ENCODE results near the gene ATM.
"Not testable (repeated sequence)": the region's sequence is repeated elsewhere in the genome, so short reads cannot be mapped to it uniquely, and the experiment has no call there.

The ATM gene

GRCh38 chr11:108345767-108346166 is 122.9 kb downstream of the ATM start:
- Histone ChIP-seq H3K4me1 (ENCODE audit: control insufficient read depth, insufficient read depth, low read length, poor library complexity, severe bottlenecking) (no peaks in the 10 kb centered on the region), H3K9me3 (ENCODE audit: control insufficient read depth, low read length) (no peaks in the 10 kb centered on the region), H3K27ac (ENCODE audit: insufficient read depth, low read length, poor library complexity, severe bottlenecking) (no peak overlapping the region), H3K36me3 (ENCODE audit: control insufficient read depth, insufficient read depth, low read length) (peaks cover 60% of the 10 kb centered on the region), H3K4me3 (ENCODE audit: insufficient read depth, low read depth, low read length, poor library complexity, severe bottlenecking) (no peak overlapping the region), H3K27me3 (replicated peaks; ENCODE audit: control insufficient read depth, insufficient read depth, low read length, poor library complexity, severe bottlenecking) (no peaks in the 10 kb centered on the region)
- DNase-seq, result no peak

- no peak for DNase-seq
- H3K4me3 ChIP-seq (ENCODE audit: insufficient read depth, low read depth, low read length, poor library complexity, severe bottlenecking), result no peak overlapping the region
- H3K27me3 ChIP-seq (replicated peaks; ENCODE audit: control insufficient read depth, insufficient read depth, low read length, poor library complexity, severe bottlenecking), result no peaks in the 10 kb centered on the region
- peaks cover 64% of the 10 kb centered on the region for H3K36me3 ChIP-seq (ENCODE audit: control insufficient read depth, insufficient read depth, low read length)
- no peak overlapping the region for H3K27ac ChIP-seq (ENCODE audit: insufficient read depth, low read length, poor library complexity, severe bottlenecking)
- H3K9me3 ChIP-seq (ENCODE audit: control insufficient read depth, low read length), result no peaks in the 10 kb centered on the region
- no peaks in the 10 kb centered on the region for H3K4me1 ChIP-seq (ENCODE audit: control insufficient read depth, insufficient read depth, low read length, poor library complexity, severe bottlenecking)
Measured at GRCh38 chr11:108346451-108346850, 123.6 kb downstream of the ATM start.

- Histone ChIP-seq H3K4me3 (ENCODE audit: insufficient read depth, low read depth, low read length, poor library complexity, severe bottlenecking) (no peak overlapping the region), H3K4me1 (ENCODE audit: control insufficient read depth, insufficient read depth, low read length, poor library complexity, severe bottlenecking) (no peaks in the 10 kb centered on the region), H3K36me3 (ENCODE audit: control insufficient read depth, insufficient read depth, low read length) (peaks cover 92% of the 10 kb centered on the region), H3K9me3 (ENCODE audit: control insufficient read depth, low read length) (no peaks in the 10 kb centered on the region), H3K27me3 (replicated peaks; ENCODE audit: control insufficient read depth, insufficient read depth, low read length, poor library complexity, severe bottlenecking) (no peaks in the 10 kb centered on the region), H3K27ac (ENCODE audit: insufficient read depth, low read length, poor library complexity, severe bottlenecking) (no peak overlapping the region)
- DNase-seq, result no peak
Measured at GRCh38 chr11:108351468-108351867, 128.6 kb downstream of the ATM start.

GRCh38 chr11:108364159-108364558 is 141.3 kb downstream of the ATM start:
- DNase-seq, result no peak
- no peak overlapping the region for H3K4me3 ChIP-seq (ENCODE audit: insufficient read depth, low read depth, low read length, poor library complexity, severe bottlenecking)
- H3K36me3 ChIP-seq (ENCODE audit: control insufficient read depth, insufficient read depth, low read length), result peaks cover 36% of the 10 kb centered on the region
- H3K4me1 ChIP-seq (ENCODE audit: control insufficient read depth, insufficient read depth, low read length, poor library complexity, severe bottlenecking), result no peaks in the 10 kb centered on the region
- H3K9me3 ChIP-seq (ENCODE audit: control insufficient read depth, low read length), result no peaks in the 10 kb centered on the region
- no peak overlapping the region for H3K27ac ChIP-seq (ENCODE audit: insufficient read depth, low read length, poor library complexity, severe bottlenecking)
- H3K27me3 ChIP-seq (replicated peaks; ENCODE audit: control insufficient read depth, insufficient read depth, low read length, poor library complexity, severe bottlenecking), result no peaks in the 10 kb centered on the region

GRCh38 chr11:108368134-108368533 is 145.3 kb downstream of the ATM start:
- no peak for DNase-seq
- Histone ChIP-seq H3K27ac (ENCODE audit: insufficient read depth, low read length, poor library complexity, severe bottlenecking) (no peak overlapping the region), H3K36me3 (ENCODE audit: control insufficient read depth, insufficient read depth, low read length) (peaks cover 39% of the 10 kb centered on the region), H3K9me3 (ENCODE audit: control insufficient read depth, low read length) (no peaks in the 10 kb centered on the region), H3K4me1 (ENCODE audit: control insufficient read depth, insufficient read depth, low read length, poor library complexity, severe bottlenecking) (no peaks in the 10 kb centered on the region), H3K4me3 (ENCODE audit: insufficient read depth, low read depth, low read length, poor library complexity, severe bottlenecking) (no peak overlapping the region), H3K27me3 (replicated peaks; ENCODE audit: control insufficient read depth, insufficient read depth, low read length, poor library complexity, severe bottlenecking) (no peaks in the 10 kb centered on the region)

- no peaks in the 10 kb centered on the region for H3K27me3 ChIP-seq (replicated peaks; ENCODE audit: control insufficient read depth, insufficient read depth, low read length, poor library complexity, severe bottlenecking)
- no peaks in the 10 kb centered on the region for H3K4me1 ChIP-seq (ENCODE audit: control insufficient read depth, insufficient read depth, low read length, poor library complexity, severe bottlenecking)
- no peaks in the 10 kb centered on the region for H3K9me3 ChIP-seq (ENCODE audit: control insufficient read depth, low read length)
- no peak for DNase-seq
- H3K4me3 ChIP-seq (ENCODE audit: insufficient read depth, low read depth, low read length, poor library complexity, severe bottlenecking), result no peak overlapping the region
- no peak overlapping the region for H3K27ac ChIP-seq (ENCODE audit: insufficient read depth, low read length, poor library complexity, severe bottlenecking)
- H3K36me3 ChIP-seq (ENCODE audit: control insufficient read depth, insufficient read depth, low read length), result peaks cover 35% of the 10 kb centered on the region
Measured at GRCh38 chr11:108369064-108369463, 146.2 kb downstream of the ATM start.

- DNase-seq, result no peak
- no peak overlapping the region for H3K4me3 ChIP-seq (ENCODE audit: insufficient read depth, low read depth, low read length, poor library complexity, severe bottlenecking)
- no peaks in the 10 kb centered on the region for H3K4me1 ChIP-seq (ENCODE audit: control insufficient read depth, insufficient read depth, low read length, poor library complexity, severe bottlenecking)
- H3K27me3 ChIP-seq (replicated peaks; ENCODE audit: control insufficient read depth, insufficient read depth, low read length, poor library complexity, severe bottlenecking), result no peaks in the 10 kb centered on the region
- H3K9me3 ChIP-seq (ENCODE audit: control insufficient read depth, low read length), result no peaks in the 10 kb centered on the region
- peaks cover 27% of the 10 kb centered on the region for H3K36me3 ChIP-seq (ENCODE audit: control insufficient read depth, insufficient read depth, low read length)
- H3K27ac ChIP-seq (ENCODE audit: insufficient read depth, low read length, poor library complexity, severe bottlenecking), result no peak overlapping the region
Measured at GRCh38 chr11:108370315-108370714, 147.4 kb downstream of the ATM start.

- peaks cover 22% of the 10 kb centered on the region for H3K36me3 ChIP-seq (ENCODE audit: control insufficient read depth, insufficient read depth, low read length)
- no peaks in the 10 kb centered on the region for H3K9me3 ChIP-seq (ENCODE audit: control insufficient read depth, low read length)
- H3K4me1 ChIP-seq (ENCODE audit: control insufficient read depth, insufficient read depth, low read length, poor library complexity, severe bottlenecking), result no peaks in the 10 kb centered on the region
- H3K4me3 ChIP-seq (ENCODE audit: insufficient read depth, low read depth, low read length, poor library complexity, severe bottlenecking), result no peak overlapping the region
- no peak for DNase-seq
- no peak overlapping the region for H3K27ac ChIP-seq (ENCODE audit: insufficient read depth, low read length, poor library complexity, severe bottlenecking)
- no peaks in the 10 kb centered on the region for H3K27me3 ChIP-seq (replicated peaks; ENCODE audit: control insufficient read depth, insufficient read depth, low read length, poor library complexity, severe bottlenecking)
Measured at GRCh38 chr11:108370990-108371389, 148.1 kb downstream of the ATM start.

- H3K27ac ChIP-seq (ENCODE audit: insufficient read depth, low read length, poor library complexity, severe bottlenecking); DNase-seq; H3K36me3 ChIP-seq (ENCODE audit: control insufficient read depth, insufficient read depth, low read length); H3K9me3 ChIP-seq (ENCODE audit: control insufficient read depth, low read length); H3K4me3 ChIP-seq (ENCODE audit: insufficient read depth, low read depth, low read length, poor library complexity, severe bottlenecking); H3K4me1 ChIP-seq (ENCODE audit: control insufficient read depth, insufficient read depth, low read length, poor library complexity, severe bottlenecking); H3K27me3 ChIP-seq (replicated peaks; ENCODE audit: control insufficient read depth, insufficient read depth, low read length, poor library complexity, severe bottlenecking): not testable (repeated sequence)
Measured at GRCh38 chr11:108373505-108373904, 150.6 kb downstream of the ATM start.

GRCh38 chr11:108388576-108388975 is 165.7 kb downstream of the ATM start:
- Histone ChIP-seq H3K27ac (ENCODE audit: insufficient read depth, low read length, poor library complexity, severe bottlenecking) (no peak overlapping the region), H3K4me3 (ENCODE audit: insufficient read depth, low read depth, low read length, poor library complexity, severe bottlenecking) (no peak overlapping the region), H3K36me3 (ENCODE audit: control insufficient read depth, insufficient read depth, low read length) (no peaks in the 10 kb centered on the region), H3K4me1 (ENCODE audit: control insufficient read depth, insufficient read depth, low read length, poor library complexity, severe bottlenecking) (no peaks in the 10 kb centered on the region), H3K9me3 (ENCODE audit: control insufficient read depth, low read length) (no peaks in the 10 kb centered on the region), H3K27me3 (replicated peaks; ENCODE audit: control insufficient read depth, insufficient read depth, low read length, poor library complexity, severe bottlenecking) (no peaks in the 10 kb centered on the region)
- DNase-seq, result no peak

- no peaks in the 10 kb centered on the region for H3K27me3 ChIP-seq (replicated peaks; ENCODE audit: control insufficient read depth, insufficient read depth, low read length, poor library complexity, severe bottlenecking)
- H3K4me3 ChIP-seq (ENCODE audit: insufficient read depth, low read depth, low read length, poor library complexity, severe bottlenecking), result no peak overlapping the region
Measured at GRCh38 chr11:108392353-108392752, 169.5 kb downstream of the ATM start.

More at GRCh38 chr11:108392353-108392752, 169.5 kb downstream of the ATM start:
- no peaks in the 10 kb centered on the region for H3K36me3 ChIP-seq (ENCODE audit: control insufficient read depth, insufficient read depth, low read length)
- no peaks in the 10 kb centered on the region for H3K9me3 ChIP-seq (ENCODE audit: control insufficient read depth, low read length)
- DNase-seq, result no peak
- H3K4me1 ChIP-seq (ENCODE audit: control insufficient read depth, insufficient read depth, low read length, poor library complexity, severe bottlenecking), result no peaks in the 10 kb centered on the region
- no peak overlapping the region for H3K27ac ChIP-seq (ENCODE audit: insufficient read depth, low read length, poor library complexity, severe bottlenecking)
